ENCODE data around the gene MEGF6. TPM values are rescaled to one million over a fixed set of nuclear protein-coding genes. Genes with fewer than 3 reads are reported as not detected.
A peak's percentile ranks its signal among the peaks of the same experiment; 100 is the strongest.
"Not testable (repeated sequence)": the region's sequence is repeated elsewhere in the genome, so short reads cannot be mapped to it uniquely, and the experiment has no call there.

MEGF6 gene
- total RNA-seq, 1 experiment from 2014 or later: 32.4 TPM

DNA sequence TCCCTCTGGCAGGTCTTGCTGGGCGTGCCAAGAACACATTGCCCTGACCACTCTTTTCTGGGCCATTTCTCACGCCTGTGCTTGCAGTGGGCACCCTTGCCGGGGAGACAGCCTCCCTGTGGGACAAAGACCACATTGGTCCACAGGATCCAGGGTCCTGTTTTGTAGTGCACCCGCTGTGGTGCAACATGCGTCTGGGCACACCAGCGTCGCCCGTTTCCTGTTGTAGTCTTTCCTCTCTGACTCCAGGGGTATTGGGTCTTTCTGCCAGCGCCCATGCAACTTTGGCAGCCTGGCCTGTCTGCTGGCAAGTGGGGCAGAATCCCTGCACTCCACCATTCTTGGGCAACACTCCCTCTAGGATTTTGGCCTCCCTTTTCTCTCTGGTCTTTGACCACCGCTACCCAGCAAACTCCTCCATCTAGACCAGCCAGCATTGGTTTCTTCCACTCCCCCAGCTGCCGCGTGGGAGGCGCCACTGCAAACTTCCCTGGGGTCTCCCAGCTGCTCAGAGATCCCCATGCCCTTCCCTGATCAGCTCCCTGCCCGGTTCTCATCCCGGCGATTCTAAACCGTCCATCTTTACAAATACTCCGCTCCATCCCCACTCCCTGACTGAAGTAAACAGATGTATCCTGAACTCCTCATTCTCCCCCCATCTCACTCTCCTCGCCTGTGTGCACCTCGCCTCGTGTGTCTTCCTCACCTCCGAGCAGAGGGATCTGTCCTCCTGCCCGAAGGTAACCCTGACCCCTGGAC is 12.3 kb upstream of the MEGF6 start:
- Mint-ChIP-seq H3K27ac (ENCODE audit: unreplicated experiment) (peak overlapping the region; percentile 13), H3K4me3 (ENCODE audit: low read depth, unreplicated experiment) (peak overlapping the region; percentile 85), H3K27me3 (ENCODE audit: unreplicated experiment) (no peaks in the 10 kb centered on the region), H3K4me1 (ENCODE audit: low read depth, unreplicated experiment) (peaks cover 14% of the 10 kb centered on the region), H3K36me3 (ENCODE audit: insufficient read depth, unreplicated experiment) (peaks cover 27% of the 10 kb centered on the region), H3K9me3 (ENCODE audit: low read depth, unreplicated experiment) (no peaks in the 10 kb centered on the region)
- DNase-seq: no peak
- CTCF ChIA-PET: interaction anchor here (0.7 kb wide), 1 partner anchor 171 kb away, joined by 3 read pairs; no protein-coding TSS in a partner anchor
- no TSS peak for BruUV-seq (replicated peaks)
- TF ChIP-seq, protein P1, sequence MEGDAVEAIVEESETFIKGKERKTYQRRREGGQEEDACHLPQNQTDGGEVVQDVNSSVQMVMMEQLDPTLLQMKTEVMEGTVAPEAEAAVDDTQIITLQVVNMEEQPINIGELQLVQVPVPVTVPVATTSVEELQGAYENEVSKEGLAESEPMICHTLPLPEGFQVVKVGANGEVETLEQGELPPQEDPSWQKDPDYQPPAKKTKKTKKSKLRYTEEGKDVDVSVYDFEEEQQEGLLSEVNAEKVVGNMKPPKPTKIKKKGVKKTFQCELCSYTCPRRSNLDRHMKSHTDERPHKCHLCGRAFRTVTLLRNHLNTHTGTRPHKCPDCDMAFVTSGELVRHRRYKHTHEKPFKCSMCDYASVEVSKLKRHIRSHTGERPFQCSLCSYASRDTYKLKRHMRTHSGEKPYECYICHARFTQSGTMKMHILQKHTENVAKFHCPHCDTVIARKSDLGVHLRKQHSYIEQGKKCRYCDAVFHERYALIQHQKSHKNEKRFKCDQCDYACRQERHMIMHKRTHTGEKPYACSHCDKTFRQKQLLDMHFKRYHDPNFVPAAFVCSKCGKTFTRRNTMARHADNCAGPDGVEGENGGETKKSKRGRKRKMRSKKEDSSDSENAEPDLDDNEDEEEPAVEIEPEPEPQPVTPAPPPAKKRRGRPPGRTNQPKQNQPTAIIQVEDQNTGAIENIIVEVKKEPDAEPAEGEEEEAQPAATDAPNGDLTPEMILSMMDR (IDR thresholded peaks at IDR 0.05; ENCODE audit: unreplicated experiment): no peak
- intact Hi-C loops (cut with micrococcal nuclease; ENCODE audit: unreplicated experiment): no loop called here

- peaks cover 23% of the 10 kb centered on the region for H3K36me3 Mint-ChIP-seq (ENCODE audit: insufficient read depth, unreplicated experiment)
- BruUV-seq (replicated peaks); H3K27me3 Mint-ChIP-seq (ENCODE audit: unreplicated experiment); intact Hi-C loops (cut with micrococcal nuclease; ENCODE audit: unreplicated experiment); DNase-seq; H3K27ac Mint-ChIP-seq (ENCODE audit: unreplicated experiment); H3K4me3 Mint-ChIP-seq (ENCODE audit: low read depth, unreplicated experiment); H3K9me3 Mint-ChIP-seq (ENCODE audit: low read depth, unreplicated experiment): not testable (repeated sequence)
- peaks cover 14% of the 10 kb centered on the region for H3K4me1 Mint-ChIP-seq (ENCODE audit: low read depth, unreplicated experiment)
- CTCF ChIA-PET: interaction anchor here (1.3 kb wide), 1 partner anchor 169 kb away, joined by 9 read pairs; no protein-coding TSS in a partner anchor
Observed at GRCh38 chr1:3622102-3622501, 10.8 kb upstream of the MEGF6 start.

- intact Hi-C loops (cut with micrococcal nuclease; ENCODE audit: unreplicated experiment); H3K4me3 Mint-ChIP-seq (ENCODE audit: low read depth, unreplicated experiment); H3K27ac Mint-ChIP-seq (ENCODE audit: unreplicated experiment); BruUV-seq (replicated peaks); H3K27me3 Mint-ChIP-seq (ENCODE audit: unreplicated experiment); H3K9me3 Mint-ChIP-seq (ENCODE audit: low read depth, unreplicated experiment): not testable (repeated sequence)
- peak; percentile 24 for DNase-seq
- Mint-ChIP-seq H3K36me3 (ENCODE audit: insufficient read depth, unreplicated experiment) (peaks cover 22% of the 10 kb centered on the region), H3K4me1 (ENCODE audit: low read depth, unreplicated experiment) (peaks cover 14% of the 10 kb centered on the region)
- TF ChIP-seq, protein P1 (IDR thresholded peaks at IDR 0.05; ENCODE audit: unreplicated experiment): peak; percentile 35
- CTCF ChIA-PET: interaction anchor here (1.1 to 1.3 kb wide), 2 partner anchors 103 to 168 kb away, joined by 3 to 9 read pairs; no protein-coding TSS in a partner anchor
Observed at GRCh38 chr1:3621151-3621671, 9.9 kb upstream of the MEGF6 start.

- CTCF ChIA-PET: interaction anchor here (0.6 to 1.3 kb wide), 5 partner anchors 32 to 179 kb away, joined by 3 to 10 read pairs (median 4); no protein-coding TSS in a partner anchor
- no peak overlapping the region for H3K27ac Mint-ChIP-seq (ENCODE audit: unreplicated experiment)
- peaks cover 17% of the 10 kb centered on the region for H3K36me3 Mint-ChIP-seq (ENCODE audit: insufficient read depth, unreplicated experiment)
- H3K9me3 Mint-ChIP-seq (ENCODE audit: low read depth, unreplicated experiment): no peaks in the 10 kb centered on the region
- TF ChIP-seq, protein P1 (IDR thresholded peaks at IDR 0.05; ENCODE audit: unreplicated experiment): no peak
- DNase-seq: no peak
- H3K27me3 Mint-ChIP-seq (ENCODE audit: unreplicated experiment): no peaks in the 10 kb centered on the region
- H3K4me1 Mint-ChIP-seq (ENCODE audit: low read depth, unreplicated experiment): peaks cover 18% of the 10 kb centered on the region
- BruUV-seq (replicated peaks): no TSS peak
- no peak overlapping the region for H3K4me3 Mint-ChIP-seq (ENCODE audit: low read depth, unreplicated experiment)
- intact Hi-C loops (cut with micrococcal nuclease; ENCODE audit: unreplicated experiment): no loop called here
Observed at GRCh38 chr1:3620708-3621107, 9.4 kb upstream of the MEGF6 start.

Measured in Calu3 (cell line).